Stomach (tissue), 9 donors: ENCODE measurements around the gene TRAF6. TPM values are rescaled to one million over a fixed set of nuclear protein-coding genes. Genes with fewer than 3 reads are reported as not detected.
"Not testable (repeated sequence)": the region's sequence is repeated elsewhere in the genome, so short reads cannot be mapped to it uniquely, and the experiment has no call there.

Experiments used
- DNase-seq, 2 donors: peaks; one replicate each; pipeline versions ENCODE4 v3.0.0 to v3.0.0-alpha.2; 2013 to 2019
- H3K27ac ChIP-seq, 5 donors: fragments of 200-600 bp in 4 of 5; sonication (generic) in 4 of 5; one replicate each; pipeline ENCODE4 v1.5.1; 2013 to 2019; ENCODE audit warnings: mild to moderate bottlenecking in 1 of 5, moderate library complexity in 1 of 5
- H3K27me3 ChIP-seq, 3 donors: fragments of 200-600 bp; sonication (generic); one replicate each; pipeline ENCODE4 v1.5.1; 2017 to 2019; ENCODE audit warnings: mixed run types in 1 of 3
- H3K36me3 ChIP-seq, 4 donors: fragments of 200-600 bp; sonication (generic); 1 replicate in 3 of 4; 2 replicates in 1 of 4; pipeline ENCODE4 v1.5.1; 2016 to 2019
- H3K4me1 ChIP-seq, 4 donors: fragments of 200-600 bp; sonication (generic); one replicate each; pipeline ENCODE4 v1.5.1; 2016 to 2019
- H3K4me3 ChIP-seq, 4 donors: fragments of 200-600 bp; sonication (generic) in 3 of 4; one replicate each; pipeline ENCODE4 v1.5.1; 2016 to 2019; ENCODE audit warnings: mild to moderate bottlenecking in 1 of 4
- H3K9me3 ChIP-seq, 4 donors: fragments of 200-600 bp; sonication (generic); one replicate each; pipeline ENCODE4 v1.5.1; 2016 to 2019
- CTCF ChIP-seq, 7 experiments: fragments of 450-650 bp in 4 of 7; fragments of 200-600 bp in 3 of 7; sonication (generic) in 3 of 7; IDR thresholded peaks; one replicate each; pipeline ENCODE4 v1.5.1; 2016 to 2019; ENCODE audit warnings: antibody characterized with exemption in 7 of 7, control low read depth in 2 of 7, mild to moderate bottlenecking in 1 of 7
- EP300 ChIP-seq: sonication (generic); formaldehyde crosslinking; IDR thresholded peaks from one replicate; pipeline ENCODE4 v1.6.1; 2017; ENCODE audit warnings: antibody characterized with exemption
- POLR2A ChIP-seq, 4 donors: fragments of 450-650 bp; IDR thresholded peaks; one replicate each; pipeline ENCODE4 v1.6.1; 2016; ENCODE audit warnings: antibody characterized with exemption in 4 of 4, control low read depth in 2 of 4, mild to moderate bottlenecking in 1 of 4, moderate library complexity in 1 of 4
- POLR2AphosphoS5 ChIP-seq, 3 donors: sonication (generic); formaldehyde crosslinking; IDR thresholded peaks; one replicate each; pipeline ENCODE4 v1.6.1; 2016; ENCODE audit warnings: antibody characterized with exemption in 3 of 3
- WGBS, 5 donors: extraction: QIAGEN DNeasy Blood & Tissue Kit in 3 of 5; methylation state at CpG; one replicate each; pipeline versions ENCODE4 v1.1.5 to v1.1.7; 2013 to 2018; 5-methylcytosine and 5-hydroxymethylcytosine counted together
- intact Hi-C: fragments of 100-400 bp; cut with DNase I; formaldehyde crosslinking; loops from one replicate; pipeline ENCODE4 v1.15.1; 2023; ENCODE audit warnings: low total_unique reads
- polyA plus RNA-seq, 3 donors: library from polyadenylated mRNA; stranded (reverse); fragments of 200-250 nt; gene quantifications; one replicate each; pipeline ENCODE4 v1.2.3, GENCODE V29; 2013
- total RNA-seq, 5 donors: library from RNA; depleted of rRNA; stranded (reverse); fragments of >200 nt; gene quantifications; one replicate each; pipeline versions ENCODE4 v1.1.0 to v1.2.3, GENCODE V29; 2014 to 2016
- donor health status: healthy with polysubstance abuse.
- donor health status: Bipolar disorder and iron deficiency.
- donor health status: healthy.

The TRAF6 gene
- total and polyA plus RNA-seq, 8 donors = 1.2 to 19.2 (median 4.7) TPM

GRCh38 chr11:36485298-36486002 is 24.6 kb downstream of the TRAF6 start:
- Histone ChIP-seq H3K9me3 (no peaks in the 10 kb centered on the region), H3K4me1 (peaks cover 0 to 14% (median 0%) of the 10 kb centered on the region in 4 donors), H3K4me3 (no peak overlapping the region), H3K36me3 (peaks cover 19 to 74% (median 72%) of the 10 kb centered on the region in 4 donors), H3K27ac (no peak overlapping the region), H3K27me3 (no peaks in the 10 kb centered on the region)
- intact Hi-C loops = no loop called here
- TF ChIP-seq CTCF (IDR thresholded peaks at IDR 0.05) = no peak
- TF ChIP-seq EP300 = no peak
- no peak for TF ChIP-seq POLR2A (IDR thresholded peaks at IDR 0.05)
- DNase-seq = no peak
- 81 to 86% (median 85%) methylated on average over 6 of the region's 6 CpGs for WGBS, 5 donors

- DNase-seq, H3K4me1 ChIP-seq, H3K27me3 ChIP-seq, H3K27ac ChIP-seq, intact Hi-C loops, H3K9me3 ChIP-seq, H3K4me3 ChIP-seq: not testable (repeated sequence)
- WGBS, 5 donors = 88 to 98% (median 93%) methylated on average over 3 of the region's 4 CpGs
- H3K36me3 ChIP-seq = peaks cover 2 to 50% (median 48%) of the 10 kb centered on the region in 4 donors
Observed at GRCh38 chr11:36483042-36483441, 27.0 kb downstream of the TRAF6 start.

GRCh38 chr11:36480833-36481232 is 29.2 kb downstream of the TRAF6 start:
- no peak for DNase-seq
- no peak for TF ChIP-seq POLR2AphosphoS5 (IDR thresholded peaks at IDR 0.05)
- TF ChIP-seq CTCF (IDR thresholded peaks at IDR 0.05) = no peak
- no peak for TF ChIP-seq POLR2A (IDR thresholded peaks at IDR 0.05)
- no peak for TF ChIP-seq EP300
- no peak overlapping the region for H3K27ac ChIP-seq
- H3K27me3 ChIP-seq = no peaks in the 10 kb centered on the region
- no peaks in the 10 kb centered on the region for H3K9me3 ChIP-seq
- H3K4me1 ChIP-seq = no peaks in the 10 kb centered on the region
- H3K36me3 ChIP-seq = peaks cover 2 to 28% (median 26%) of the 10 kb centered on the region in 4 donors
- H3K4me3 ChIP-seq = no peak overlapping the region
- intact Hi-C loops = no loop called here

GRCh38 chr11:36478700-36479329 is 31.3 kb downstream of the TRAF6 start:
- no peaks in the 10 kb centered on the region for H3K4me1 ChIP-seq
- no peak overlapping the region for H3K4me3 ChIP-seq
- H3K9me3 ChIP-seq = no peaks in the 10 kb centered on the region
- no peaks in the 10 kb centered on the region for H3K27me3 ChIP-seq
- peaks cover 0 to 8% (median 7%) of the 10 kb centered on the region in 4 donors for H3K36me3 ChIP-seq
- no peak overlapping the region for H3K27ac ChIP-seq
- intact Hi-C loops = loop anchor here (10.0 kb wide), 1 partner anchor 174 kb away; no protein-coding TSS in a partner anchor
- DNase-seq = peak in 1 of 2 donors; percentile 84
- TF ChIP-seq CTCF (IDR thresholded peaks at IDR 0.05) (peak in 3 of 7 experiments; percentile 21 to 45 (median 39)), POLR2AphosphoS5 (IDR thresholded peaks at IDR 0.05) (no peak)
- 17 to 23% (median 20%) methylated on average over 2 of the region's 2 CpGs for WGBS, 5 donors

- Histone ChIP-seq H3K27me3 (no peaks in the 10 kb centered on the region), H3K9me3 (no peaks in the 10 kb centered on the region), H3K27ac (no peak overlapping the region), H3K4me1 (peaks cover 0 to 4% (median 1%) of the 10 kb centered on the region in 4 donors), H3K4me3 (no peak overlapping the region), H3K36me3 (no peaks in the 10 kb centered on the region)
- TF ChIP-seq POLR2A (IDR thresholded peaks at IDR 0.05) (no peak), EP300 (no peak), POLR2AphosphoS5 (IDR thresholded peaks at IDR 0.05) (no peak), CTCF (IDR thresholded peaks at IDR 0.05) (no peak)
- intact Hi-C loops = loop anchor here (10.0 kb wide), 1 partner anchor 170 kb away; no protein-coding TSS in a partner anchor
- no peak for DNase-seq
- WGBS, 5 donors = 36 to 58% (median 45%) methylated on average over 1 of the region's 1 CpG
Observed at GRCh38 chr11:36475192-36475591, 34.9 kb downstream of the TRAF6 start.
